HEK293T (cell line): ENCODE data around the gene DLG1.

ENCODE experiments used
- ELF4 ChIP-seq: fragments of 450-650 bp; IDR thresholded peaks from 2 replicates; pipeline ENCODE4 v1.6.1; 2017; ENCODE audit warnings: antibody characterized with exemption
- FOXA1 ChIP-seq: fragments of 450-650 bp; IDR thresholded peaks from 2 replicates; pipeline ENCODE4 v1.6.1; 2016; ENCODE audit warnings: mild to moderate bottlenecking
- FOXK2 ChIP-seq: fragments of 450-650 bp; IDR thresholded peaks from 2 replicates; pipeline ENCODE4 v1.6.1; 2016; ENCODE audit warnings: mild to moderate bottlenecking
- NFRKB ChIP-seq: fragments of 450-650 bp; IDR thresholded peaks from 2 replicates; pipeline ENCODE4 v1.6.1; 2016; ENCODE audit warnings: mild to moderate bottlenecking, moderate library complexity
- SP1 ChIP-seq: fragments of 450-650 bp; IDR thresholded peaks from 2 replicates; pipeline ENCODE4 v1.6.1; 2017
- SUZ12 ChIP-seq: fragments of 450-650 bp; IDR thresholded peaks from 2 replicates; pipeline ENCODE4 v1.6.1; 2016; ENCODE audit warnings: mild to moderate bottlenecking

- no peak for TF ChIP-seq SP1
- no peak for TF ChIP-seq FOXA1
- no peak for TF ChIP-seq FOXK2
- TF ChIP-seq NFRKB: no peak
- TF ChIP-seq ELF4: no peak
- TF ChIP-seq SUZ12: no peak
These were observed 301.1 kb downstream of the DLG1 start for GRCh38 chr3:196997311-196997710.
